ENCODE measurements around the gene PTMA.

Gene PTMA

DNA sequence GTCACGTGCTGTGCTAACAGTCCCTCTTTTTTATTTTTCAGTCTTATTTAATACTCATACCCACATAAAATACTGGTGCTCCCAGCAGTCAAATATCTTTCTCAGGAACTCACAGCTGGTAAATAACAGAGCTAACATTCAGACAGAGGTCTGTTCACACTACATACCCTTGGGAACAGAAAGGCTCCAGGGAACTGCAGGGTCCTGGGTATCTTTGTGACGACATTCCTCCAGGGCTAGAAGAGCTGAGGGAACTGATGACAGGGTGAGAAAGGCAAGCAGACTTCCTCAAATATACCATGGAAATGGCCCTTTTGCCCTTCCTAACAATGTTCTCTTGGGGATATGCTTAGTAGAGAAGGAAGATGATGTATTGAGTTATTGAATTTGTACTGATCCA lies 53.4 kb downstream of the PTMA start:
- DNase-seq (ENCODE audit: low read depth in 2 of 2) = no peak
